HG02870 (cell line): ENCODE data around the gene ING4.

ENCODE experiments used
- ATAC-seq: cut with Tn5 transposase; IDR thresholded peaks from one replicate; pipeline ENCODE4 v1.9.1; 2021; ENCODE audit warnings: mild to moderate bottlenecking, moderate library complexity; ENCODE audit not compliant: unreplicated experiment

ING4 gene

GRCh38 chr12:6638305-6638704 is 24.6 kb downstream of the ING4 start:
- no peak for ATAC-seq

GRCh38 chr12:6635856-6636531 is 26.9 kb downstream of the ING4 start, which contains the start of gene LPAR5:
Gene LPAR5, minus strand, starts transcription at chr12:6635959. Its CDS starts 14,711 bp downstream, at chr12:6621248.
- ATAC-seq = no peak

GRCh38 chr12:6635375-6635855 is 27.5 kb downstream of the ING4 start:
- ATAC-seq = no peak

GRCh38 chr12:6632026-6632983 is 30.6 kb downstream of the ING4 start:
- ATAC-seq = peak; percentile 50

GRCh38 chr12:6631549-6631961 is 31.4 kb downstream of the ING4 start:
- no peak for ATAC-seq

- ATAC-seq = no peak
Measured at GRCh38 chr12:6630736-6631135, 32.2 kb downstream of the ING4 start.

- ATAC-seq = no peak
Measured at GRCh38 chr12:6627616-6628015, 35.3 kb downstream of the ING4 start.

GRCh38 chr12:6626654-6627283 is 36.1 kb downstream of the ING4 start:
- ATAC-seq = no peak

GRCh38 chr12:6620885-6621274 is 42.0 kb downstream of the ING4 start:
- ATAC-seq = no peak

- no peak for ATAC-seq
Measured at GRCh38 chr12:6620137-6620884, 42.6 kb downstream of the ING4 start.

- ATAC-seq = no peak
Measured at GRCh38 chr12:6618483-6619225, 44.3 kb downstream of the ING4 start.

- no peak for ATAC-seq
Measured at GRCh38 chr12:6615802-6616201, 47.1 kb downstream of the ING4 start.

- no peak for ATAC-seq
Measured at GRCh38 chr12:6614513-6615172, 48.3 kb downstream of the ING4 start.

GRCh38 chr12:6613776-6614512 is 49.0 kb downstream of the ING4 start:
- ATAC-seq = no peak

- ATAC-seq = no peak
Measured at GRCh38 chr12:6613015-6613775, 49.7 kb downstream of the ING4 start.

GRCh38 chr12:6612652-6613014 is 50.3 kb downstream of the ING4 start:
- ATAC-seq = no peak

GRCh38 chr12:6612247-6612646 is 50.7 kb downstream of the ING4 start:
- no peak for ATAC-seq
